GM13977 (cell line): ENCODE data around the gene SLC18A2.

Experiments used
- DNase-seq: peaks from one replicate; pipeline ENCODE4 v3.0.0; 2012; ENCODE audit warnings: low spot score
- in situ Hi-C: fragments of 300-500 bp; cut with MboI; formaldehyde crosslinking; loops from one replicate; pipeline ENCODE4 v1.12.0; 2022; ENCODE audit warnings: low sequenced_read_pairs, low pct_unique_long_range_greater_than_20kb, mixed read lengths, inconsistent platforms; ENCODE audit not compliant: unreplicated experiment
- TF ChIP-seq, protein P1 (sequence below): IDR thresholded peaks from 2 replicates; pipeline ENCODE4 v1.5.1; 2012; ENCODE audit warnings: mild to moderate bottlenecking, control low read depth; ENCODE audit not compliant: insufficient read depth; ENCODE audit errors: extremely low read depth, missing control alignments

SLC18A2 gene

DNA sequence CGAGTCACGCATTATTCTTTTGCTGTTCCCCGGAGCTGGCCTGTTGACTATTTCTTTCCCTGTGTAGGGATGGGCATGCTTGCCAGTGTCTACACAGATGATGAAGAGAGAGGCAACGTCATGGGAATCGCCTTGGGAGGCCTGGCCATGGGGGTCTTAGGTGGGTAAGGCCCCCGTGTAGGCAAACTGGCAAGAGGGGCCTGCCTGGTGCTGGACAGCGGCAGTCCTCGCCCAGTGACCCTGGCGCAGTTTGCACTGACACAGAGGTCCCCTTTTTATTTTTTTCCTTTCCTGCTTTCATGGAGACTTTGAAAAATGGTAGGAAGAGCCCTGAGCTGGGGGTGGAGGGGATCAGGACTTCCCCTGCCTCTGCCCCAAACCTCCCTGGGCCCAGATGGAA lies 13.4 kb downstream of the SLC18A2 start:
- in situ Hi-C loops = no loop called here
- TF ChIP-seq, protein P1, sequence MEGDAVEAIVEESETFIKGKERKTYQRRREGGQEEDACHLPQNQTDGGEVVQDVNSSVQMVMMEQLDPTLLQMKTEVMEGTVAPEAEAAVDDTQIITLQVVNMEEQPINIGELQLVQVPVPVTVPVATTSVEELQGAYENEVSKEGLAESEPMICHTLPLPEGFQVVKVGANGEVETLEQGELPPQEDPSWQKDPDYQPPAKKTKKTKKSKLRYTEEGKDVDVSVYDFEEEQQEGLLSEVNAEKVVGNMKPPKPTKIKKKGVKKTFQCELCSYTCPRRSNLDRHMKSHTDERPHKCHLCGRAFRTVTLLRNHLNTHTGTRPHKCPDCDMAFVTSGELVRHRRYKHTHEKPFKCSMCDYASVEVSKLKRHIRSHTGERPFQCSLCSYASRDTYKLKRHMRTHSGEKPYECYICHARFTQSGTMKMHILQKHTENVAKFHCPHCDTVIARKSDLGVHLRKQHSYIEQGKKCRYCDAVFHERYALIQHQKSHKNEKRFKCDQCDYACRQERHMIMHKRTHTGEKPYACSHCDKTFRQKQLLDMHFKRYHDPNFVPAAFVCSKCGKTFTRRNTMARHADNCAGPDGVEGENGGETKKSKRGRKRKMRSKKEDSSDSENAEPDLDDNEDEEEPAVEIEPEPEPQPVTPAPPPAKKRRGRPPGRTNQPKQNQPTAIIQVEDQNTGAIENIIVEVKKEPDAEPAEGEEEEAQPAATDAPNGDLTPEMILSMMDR = no peak
- DNase-seq = no peak

- DNase-seq = no peak
- in situ Hi-C loops = no loop called here
- TF ChIP-seq, protein P1 = no peak
These were observed 14.1 kb downstream of the SLC18A2 start for GRCh38 chr10:117254774-117255735.

- DNase-seq = no peak
- TF ChIP-seq, protein P1 = no peak
- in situ Hi-C loops = no loop called here
These were observed 15.0 kb downstream of the SLC18A2 start for GRCh38 chr10:117255835-117256460.

- DNase-seq = no peak
- in situ Hi-C loops = no loop called here
- TF ChIP-seq, protein P1 = no peak
These were observed 16.0 kb downstream of the SLC18A2 start for GRCh38 chr10:117256910-117257309.

- in situ Hi-C loops = no loop called here
- TF ChIP-seq, protein P1 = no peak
- DNase-seq = no peak
These were observed 16.8 kb downstream of the SLC18A2 start for GRCh38 chr10:117257721-117258120.

GRCh38 chr10:117259279-117259678 lies 18.4 kb downstream of the SLC18A2 start:
- in situ Hi-C loops = no loop called here
- no peak for DNase-seq

More at GRCh38 chr10:117259279-117259678, 18.4 kb downstream of the SLC18A2 start:
- TF ChIP-seq, protein P1 = no peak
